HepG2 (cell line): ENCODE data around the gene WDR35. TPM values are rescaled to one million over a fixed set of nuclear protein-coding genes. Genes with fewer than 3 reads are reported as not detected.

Experiments
- ATF7-NPFF ChIP-seq: sonication (generic); formaldehyde crosslinking; IDR thresholded peaks from 2 replicates; pipeline ENCODE4 v1.8.1; 2023; ENCODE audit warnings: mild to moderate bottlenecking, low read depth, missing genetic modification reagents, moderate library complexity
- HCFC1 ChIP-seq: fragments of 150-350 bp; IDR thresholded peaks from 2 replicates; pipeline ENCODE4 v1.6.1; 2014; ENCODE audit warnings: low read depth, low read length
- HMGXB4 ChIP-seq, 2 experiments: sonication (generic) in 1 of 2; formaldehyde crosslinking in 1 of 2; IDR thresholded peaks; 2 replicates each; pipeline versions ENCODE4 v1.4.0 to v1.6.1; 2018 to 2020; ENCODE audit warnings: missing genetic modification reagents in 2 of 2, borderline replicate concordance in 1 of 2, low read depth in 1 of 2, mild to moderate bottlenecking in 1 of 2, missing biosample characterization in 1 of 2
- HNRNPH1 ChIP-seq: fragments of 200-400 bp; formaldehyde crosslinking; optimal IDR thresholded peaks from 2 replicates; pipeline ENCODE3; 2017; ENCODE audit warnings: mild to moderate bottlenecking, low read depth, low read length
- KLF11 ChIP-seq: IDR thresholded peaks from 2 replicates; pipeline ENCODE4 v1.6.1; 2016; ENCODE audit warnings: missing compliant biosample characterization
- NR2F6 ChIP-seq, 2 experiments: IDR thresholded peaks; 2 replicates each; pipeline ENCODE4 v1.6.1; 2016; ENCODE audit warnings: antibody characterized with exemption in 1 of 2, mild to moderate bottlenecking in 1 of 2
- PHF20 ChIP-seq: sonication (generic); formaldehyde crosslinking; IDR thresholded peaks from 2 replicates; pipeline ENCODE4 v1.5.0; 2020; ENCODE audit warnings: mild to moderate bottlenecking, missing genetic modification reagents
- POGZ ChIP-seq: sonication (generic); formaldehyde crosslinking; IDR thresholded peaks from 2 replicates; pipeline ENCODE4 v1.4.0; 2020; ENCODE audit warnings: mild to moderate bottlenecking, missing genetic modification reagents
- SMAD1 ChIP-seq: sonication (generic); formaldehyde crosslinking; IDR thresholded peaks from 2 replicates; pipeline ENCODE4 v1.4.0; 2020; ENCODE audit warnings: missing genetic modification reagents, low read depth, mild to moderate bottlenecking, borderline replicate concordance
- SP4 ChIP-seq: sonication (generic); formaldehyde crosslinking; IDR thresholded peaks from 2 replicates; pipeline ENCODE4 v1.8.1; 2023; ENCODE audit warnings: mild to moderate bottlenecking, missing genetic modification reagents
- TAF1 ChIP-seq: sonication (generic); formaldehyde crosslinking; IDR thresholded peaks from 2 replicates; pipeline ENCODE4 v1.4.0; 2020; ENCODE audit warnings: missing genetic modification reagents
- TEAD3 ChIP-seq: optimal IDR thresholded peaks from 2 replicates; pipeline ENCODE3; 2016; ENCODE audit warnings: borderline replicate concordance
- ZFP36 ChIP-seq: fragments of 150-350 bp; IDR thresholded peaks from 2 replicates; pipeline ENCODE4 v1.6.1; 2018; ENCODE audit warnings: borderline replicate concordance, low read length, low read depth; ENCODE audit not compliant: partially characterized antibody
- ZKSCAN1 ChIP-seq: fragments of 150-350 bp; IDR thresholded peaks from 2 replicates; pipeline ENCODE4 v1.6.1; 2014; ENCODE audit warnings: low read length
- ZMYM3 ChIP-seq: sonication (generic); formaldehyde crosslinking; IDR thresholded peaks from 2 replicates; pipeline ENCODE4 v1.5.1; 2020; ENCODE audit warnings: mild to moderate bottlenecking, missing genetic modification reagents
- ZNF207 ChIP-seq: fragments of 450-650 bp; IDR thresholded peaks from 2 replicates; pipeline ENCODE4 v1.6.1; 2016; ENCODE audit warnings: antibody characterized with exemption, borderline replicate concordance
- ZNF260 ChIP-seq: sonication (generic); formaldehyde crosslinking; IDR thresholded peaks from 2 replicates; pipeline ENCODE4 v1.4.0; 2020; ENCODE audit warnings: missing genetic modification reagents, low read depth, mild to moderate bottlenecking, borderline replicate concordance
- ZNF263 ChIP-seq: sonication (generic); formaldehyde crosslinking; IDR thresholded peaks from 2 replicates; pipeline ENCODE4 v1.4.0; 2020; ENCODE audit warnings: missing genetic modification reagents
- ZNF264 ChIP-seq: sonication (generic); formaldehyde crosslinking; IDR thresholded peaks from 2 replicates; pipeline ENCODE4 v1.4.0; 2020; ENCODE audit warnings: missing genetic modification reagents
- ZNF451 ChIP-seq: sonication (generic); formaldehyde crosslinking; IDR thresholded peaks from 2 replicates; pipeline ENCODE4 v1.5.0; 2020; ENCODE audit warnings: mild to moderate bottlenecking, missing genetic modification reagents
- ZNF644 ChIP-seq: IDR thresholded peaks from 2 replicates; pipeline ENCODE4 v1.6.1; 2016; ENCODE audit warnings: low read depth
- ZNF713 ChIP-seq: sonication (generic); formaldehyde crosslinking; IDR thresholded peaks from 2 replicates; pipeline ENCODE4 v1.4.0; 2020; ENCODE audit warnings: mild to moderate bottlenecking, missing genetic modification reagents
- ZNF841 ChIP-seq: sonication (generic); formaldehyde crosslinking; IDR thresholded peaks from 2 replicates; pipeline ENCODE4 v1.8.1; 2023; ENCODE audit warnings: missing genetic modification reagents, borderline replicate concordance
- ZNF850 ChIP-seq: sonication (generic); formaldehyde crosslinking; conservative IDR thresholded peaks from 2 replicates; pipeline ENCODE4 v1.9.0; 2021; ENCODE audit warnings: mild to moderate bottlenecking, missing genetic modification reagents
- polyA plus RNA-seq, 8 experiments: library from polyadenylated mRNA; depleted of rRNA in 3 of 8; stranded (reverse) in 7 of 8; unstranded in 1 of 8; fragments of >200 nt; fragmentation: Illumina TruSeq in 4 of 8; extraction: Trizol in 4 of 8; gene quantifications; 2 replicates each; pipeline versions ENCODE4 v1.2.1 to v1.2.3, GENCODE V29; 2011 to 2016; ENCODE audit warnings: low read depth in 4 of 8, missing spikeins in 1 of 8, mixed read lengths in 1 of 8; ENCODE audit not compliant: insufficient read depth in 1 of 8
- total RNA-seq, 5 experiments: library from RNA; depleted of rRNA; stranded (reverse); fragments of >200 nt; fragmentation: Illumina TruSeq; extraction: Trizol; gene quantifications; 2 replicates each; pipeline ENCODE4 v1.2.3, GENCODE V29; 2016; ENCODE audit warnings: low read depth in 1 of 5
- TF ChIP-seq, protein P1 (sequence below): sonication (generic); formaldehyde crosslinking; IDR thresholded peaks from 2 replicates; pipeline ENCODE4 v1.9.0; 2022; ENCODE audit warnings: low read depth, missing genetic modification reagents

Gene WDR35
- total and polyA plus RNA-seq, 2 of the 13 experiments (the other 11 are each of a cell fraction or from before 2014, with no cell fraction given): 11.1 to 19.6 TPM

- TF ChIP-seq ZNF850 (CRISPR knock-in tag): peak; percentile 82; the same call in 1 of the 2 replicates
- peak; percentile 86 for TF ChIP-seq POGZ
- no peak for TF ChIP-seq ZKSCAN1
- TF ChIP-seq ZNF207: no peak
- peak; percentile 10; the same call in 1 of the 2 replicates for TF ChIP-seq ZNF263 (CRISPR knock-in tag)
- TF ChIP-seq TAF1 (CRISPR knock-in tag): peak; percentile 90
- peak; percentile 85 for TF ChIP-seq ZNF451 (CRISPR knock-in tag)
- no peak; the same call in 1 of the 2 replicates for TF ChIP-seq HCFC1
- peak; percentile 72 to 78 for TF ChIP-seq HMGXB4 (CRISPR knock-in tag; IDR thresholded peaks at IDR 0.05; ENCODE audit: borderline replicate concordance in 1 of 2, low read depth in 1 of 2)
- no peak for TF ChIP-seq ZNF260
- no peak for TF ChIP-seq HNRNPH1
- TF ChIP-seq SP4 (CRISPR knock-in tag): peak; percentile 87
- no peak; the same call in 1 of the 2 replicates for TF ChIP-seq ZNF713 (CRISPR knock-in tag)
- TF ChIP-seq SMAD1 (CRISPR knock-in tag): peak; percentile 98
- TF ChIP-seq ZFP36: no peak
- TF ChIP-seq KLF11 (CRISPR knock-in tag): 0 out of 2 replicates have a peak, but pooled peaks have one; percentile 54
- TF ChIP-seq ZMYM3 (CRISPR knock-in tag): no peak; the same call in 1 of the 2 replicates
- TF ChIP-seq PHF20 (CRISPR knock-in tag): peak; percentile 91
- TF ChIP-seq NR2F6 (IDR thresholded peaks at IDR 0.05): no peak; the same call in 1 of the 2 replicates
- peak; percentile 74 for TF ChIP-seq NR2F6 (CRISPR knock-in tag; IDR thresholded peaks at IDR 0.05)
- no peak; the same call in 1 of the 2 replicates for TF ChIP-seq ZNF841 (CRISPR knock-in tag)
- TF ChIP-seq TEAD3 (CRISPR knock-in tag): peak; percentile 75
- TF ChIP-seq, protein P1, sequence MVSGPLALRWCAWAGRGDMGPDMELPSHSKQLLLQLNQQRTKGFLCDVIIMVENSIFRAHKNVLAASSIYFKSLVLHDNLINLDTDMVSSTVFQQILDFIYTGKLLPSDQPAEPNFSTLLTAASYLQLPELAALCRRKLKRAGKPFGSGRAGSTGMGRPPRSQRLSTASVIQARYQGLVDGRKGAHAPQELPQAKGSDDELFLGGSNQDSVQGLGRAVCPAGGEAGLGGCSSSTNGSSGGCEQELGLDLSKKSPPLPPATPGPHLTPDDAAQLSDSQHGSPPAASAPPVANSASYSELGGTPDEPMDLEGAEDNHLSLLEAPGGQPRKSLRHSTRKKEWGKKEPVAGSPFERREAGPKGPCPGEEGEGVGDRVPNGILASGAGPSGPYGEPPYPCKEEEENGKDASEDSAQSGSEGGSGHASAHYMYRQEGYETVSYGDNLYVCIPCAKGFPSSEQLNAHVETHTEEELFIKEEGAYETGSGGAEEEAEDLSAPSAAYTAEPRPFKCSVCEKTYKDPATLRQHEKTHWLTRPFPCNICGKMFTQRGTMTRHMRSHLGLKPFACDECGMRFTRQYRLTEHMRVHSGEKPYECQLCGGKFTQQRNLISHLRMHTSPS (CRISPR knock-in tag): peak; percentile 95
- TF ChIP-seq ATF7-NPFF (CRISPR knock-in tag): peak; percentile 99
- TF ChIP-seq ZNF264 (CRISPR knock-in tag): peak; percentile 86; the same call in 1 of the 2 replicates
- TF ChIP-seq ZNF644 (CRISPR knock-in tag): 0 out of 2 replicates have a peak, but pooled peaks have one; percentile 3
Observed at GRCh38 chr2:19989667-19990415, at the start of gene WDR35 (continued).
